H4 (cell line): ENCODE data around the gene NCAPG. TPM values are rescaled to one million over a fixed set of nuclear protein-coding genes. Genes with fewer than 3 reads are reported as not detected.

Experiments
- DNase-seq: peaks from one replicate; pipeline ENCODE4 v3.0.0-alpha.2; 2015; ENCODE audit warnings: low spot score
- total RNA-seq: library from RNA; depleted of rRNA; stranded (reverse); fragments of >200 nt; shearing (Covaris generic); gene quantifications from 2 replicates; pipeline ENCODE4 v1.2.3, GENCODE V29; 2014; rRNA removed

The NCAPG gene
- 42.6 and 48.4 TPM in 2 replicates for total RNA-seq

GRCh38 chr4:17810260-17811077, at the start of gene NCAPG, which contains the start of gene DCAF16:
NCAPG (plus strand) TSS chr4:17810979; CDS start chr4:17811078, 99 bp downstream.
DCAF16 (minus strand) TSS chr4:17810757; CDS start chr4:17804141, 6,616 bp downstream.
- peak; percentile 99 for DNase-seq

- DNase-seq, result no peak
These were observed 49.7 kb upstream of the NCAPG start for GRCh38 chr4:17761062-17761461.

- peak; percentile 40 for DNase-seq
These were observed 48.1 kb upstream of the NCAPG start for GRCh38 chr4:17762726-17763125.

- no peak for DNase-seq
These were observed 47.4 kb upstream of the NCAPG start for GRCh38 chr4:17763416-17763815.

- no peak for DNase-seq
These were observed 46.8 kb upstream of the NCAPG start for GRCh38 chr4:17763931-17764330.

GRCh38 chr4:17765514-17766286, 45.1 kb upstream of the NCAPG start:
- DNase-seq, result no peak

GRCh38 chr4:17766826-17767458, 43.8 kb upstream of the NCAPG start:
- DNase-seq, result no peak

GRCh38 chr4:17769406-17770174, 41.2 kb upstream of the NCAPG start:
- no peak for DNase-seq

- no peak for DNase-seq
These were observed 39.9 kb upstream of the NCAPG start for GRCh38 chr4:17770845-17771244.

GRCh38 chr4:17771284-17771908, 39.4 kb upstream of the NCAPG start:
- DNase-seq, result no peak

- DNase-seq, result no peak
These were observed 37.6 kb upstream of the NCAPG start for GRCh38 chr4:17773135-17773698.

GRCh38 chr4:17778431-17778830, 32.3 kb upstream of the NCAPG start:
- no peak for DNase-seq

- DNase-seq, result no peak
These were observed 30.1 kb upstream of the NCAPG start for GRCh38 chr4:17780501-17781299.

GRCh38 chr4:17781300-17782287, 29.2 kb upstream of the NCAPG start, which contains the start of gene FAM184B:
FAM184B (minus strand) TSS chr4:17781621; CDS start chr4:17781299, 322 bp downstream.
- DNase-seq, result no peak

GRCh38 chr4:17785858-17786257, 24.9 kb upstream of the NCAPG start:
- DNase-seq, result no peak

GRCh38 chr4:17786567-17786966, 24.2 kb upstream of the NCAPG start:
- DNase-seq, result no peak

GRCh38 chr4:17787315-17787714, 23.5 kb upstream of the NCAPG start:
- no peak for DNase-seq

GRCh38 chr4:17788956-17789355, 21.8 kb upstream of the NCAPG start:
- DNase-seq, result no peak
